LNCAP (cell line): Measurements from ENCODE around the gene PLIN1.

Experiments used
- TF ChIP-seq, protein P1 (sequence below): fragments of 450-650 bp; IDR thresholded peaks from 2 replicates; pipeline ENCODE4 v1.5.1; 2017; ENCODE audit warnings: mild to moderate bottlenecking

Gene PLIN1

DNA sequence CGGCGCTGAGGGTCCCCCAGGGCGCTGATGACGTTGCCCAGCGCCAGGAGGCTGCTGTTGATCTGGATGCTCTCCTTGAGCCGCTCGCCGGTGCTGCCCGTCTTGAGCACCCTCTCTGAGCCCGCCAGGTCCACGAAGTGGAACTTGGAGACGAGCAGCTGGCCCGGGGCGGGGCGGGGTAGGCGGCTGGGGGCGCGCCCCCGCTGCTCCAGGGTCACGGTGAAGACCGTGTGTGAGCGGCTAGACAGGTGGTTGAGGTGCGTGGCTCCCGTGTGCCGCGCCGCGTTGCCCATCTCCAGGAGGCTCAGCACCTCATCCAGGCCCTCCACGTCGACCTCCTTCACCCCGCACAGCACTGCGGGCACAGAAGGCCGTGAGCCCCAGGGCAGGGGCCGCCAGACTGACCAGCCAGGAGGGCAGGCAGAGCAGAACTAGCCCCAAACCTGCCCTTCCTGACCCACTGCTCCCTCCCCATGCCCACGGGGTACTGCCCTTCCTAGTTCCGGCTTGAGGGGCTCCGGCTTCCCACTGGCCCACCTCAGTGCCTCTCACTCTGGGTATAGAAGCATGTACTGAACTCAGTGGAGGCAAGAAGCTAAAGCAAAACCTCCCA, 30.0 kb downstream of the PLIN1 start:
- TF ChIP-seq, protein P1, sequence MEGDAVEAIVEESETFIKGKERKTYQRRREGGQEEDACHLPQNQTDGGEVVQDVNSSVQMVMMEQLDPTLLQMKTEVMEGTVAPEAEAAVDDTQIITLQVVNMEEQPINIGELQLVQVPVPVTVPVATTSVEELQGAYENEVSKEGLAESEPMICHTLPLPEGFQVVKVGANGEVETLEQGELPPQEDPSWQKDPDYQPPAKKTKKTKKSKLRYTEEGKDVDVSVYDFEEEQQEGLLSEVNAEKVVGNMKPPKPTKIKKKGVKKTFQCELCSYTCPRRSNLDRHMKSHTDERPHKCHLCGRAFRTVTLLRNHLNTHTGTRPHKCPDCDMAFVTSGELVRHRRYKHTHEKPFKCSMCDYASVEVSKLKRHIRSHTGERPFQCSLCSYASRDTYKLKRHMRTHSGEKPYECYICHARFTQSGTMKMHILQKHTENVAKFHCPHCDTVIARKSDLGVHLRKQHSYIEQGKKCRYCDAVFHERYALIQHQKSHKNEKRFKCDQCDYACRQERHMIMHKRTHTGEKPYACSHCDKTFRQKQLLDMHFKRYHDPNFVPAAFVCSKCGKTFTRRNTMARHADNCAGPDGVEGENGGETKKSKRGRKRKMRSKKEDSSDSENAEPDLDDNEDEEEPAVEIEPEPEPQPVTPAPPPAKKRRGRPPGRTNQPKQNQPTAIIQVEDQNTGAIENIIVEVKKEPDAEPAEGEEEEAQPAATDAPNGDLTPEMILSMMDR: no peak

DNA sequence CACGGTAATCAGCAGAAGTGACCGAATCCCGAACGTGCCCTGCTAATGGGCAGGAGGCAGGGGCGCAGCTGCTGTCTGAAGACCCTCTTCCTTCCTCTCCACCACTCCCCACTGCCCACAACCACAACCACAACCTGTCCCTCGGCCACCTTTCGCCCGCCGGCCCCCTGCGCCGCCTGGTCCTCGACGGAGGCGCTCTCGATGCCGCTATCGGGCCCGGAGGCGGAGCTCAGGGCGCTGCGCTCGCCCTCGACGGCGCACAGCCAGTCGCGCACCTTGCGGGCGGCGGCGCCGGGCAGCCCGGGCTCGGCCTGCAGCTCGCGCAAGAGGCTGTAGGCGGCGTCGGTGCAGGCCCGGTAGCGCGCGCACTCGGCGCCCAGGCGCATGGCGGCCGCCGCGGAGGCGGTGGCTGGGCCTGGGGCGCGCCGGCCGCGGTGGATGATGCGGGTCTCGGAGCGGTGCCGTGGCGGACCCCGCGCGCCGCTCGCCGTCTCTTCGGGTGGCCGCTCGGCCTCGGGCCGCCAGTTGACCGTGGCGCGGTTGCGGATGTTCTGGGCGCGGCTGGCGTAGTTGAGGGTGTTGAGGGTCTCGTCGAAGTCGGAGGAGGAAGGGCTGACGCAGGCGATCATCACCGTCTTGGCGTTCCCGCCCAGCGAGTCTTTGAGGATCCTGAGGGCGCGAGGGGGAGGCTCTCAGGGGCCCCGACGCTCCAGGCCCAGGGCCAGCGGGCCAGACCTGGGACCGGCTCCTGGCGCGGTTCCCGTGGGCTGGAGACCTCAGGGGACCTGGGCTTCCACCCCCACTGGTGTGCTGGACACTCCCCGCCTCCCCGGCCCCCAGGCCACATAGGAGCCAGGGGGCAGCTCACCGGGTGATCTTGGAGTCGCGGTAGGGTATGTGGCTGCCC, 30.8 kb downstream of the PLIN1 start:
- TF ChIP-seq, protein P1: no peak

DNA sequence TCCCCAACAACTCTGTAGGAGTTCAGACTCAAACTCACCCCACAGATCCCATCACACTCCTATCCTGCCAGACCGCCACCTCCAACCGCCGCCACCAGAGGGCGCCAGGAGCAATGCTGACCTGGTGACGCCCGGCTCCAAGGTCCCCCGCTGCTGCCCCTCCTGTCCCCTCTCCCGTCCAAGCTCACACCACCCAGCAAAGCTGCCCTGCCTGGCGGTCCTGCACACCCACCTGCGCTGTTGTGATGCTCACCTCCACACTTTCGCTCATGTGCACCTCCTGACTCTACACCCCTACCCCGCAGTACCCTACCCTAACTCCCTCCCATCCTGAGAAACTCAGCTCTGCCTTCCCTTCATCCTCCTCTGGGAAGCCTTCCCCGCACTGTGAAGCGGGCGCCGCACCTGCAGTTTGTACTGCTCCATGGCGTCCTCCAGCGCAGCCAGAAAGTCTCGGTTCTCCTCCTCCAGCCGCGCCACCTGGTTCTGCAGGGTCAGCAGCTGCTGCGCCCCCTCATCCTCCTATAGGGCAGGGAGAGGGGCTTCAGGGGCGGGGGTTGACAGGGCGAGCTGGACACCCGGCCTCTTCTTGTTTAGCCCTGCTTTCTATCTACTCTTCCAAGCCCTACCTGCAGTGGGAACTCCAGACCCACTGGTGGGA, 31.8 kb downstream of the PLIN1 start:
- TF ChIP-seq, protein P1: peak; percentile 95

- TF ChIP-seq, protein P1: no peak
Observed at GRCh38 chr15:89646416-89647141, 32.6 kb downstream of the PLIN1 start.

- TF ChIP-seq, protein P1: no peak
Observed at GRCh38 chr15:89645680-89646079, 33.5 kb downstream of the PLIN1 start.

DNA sequence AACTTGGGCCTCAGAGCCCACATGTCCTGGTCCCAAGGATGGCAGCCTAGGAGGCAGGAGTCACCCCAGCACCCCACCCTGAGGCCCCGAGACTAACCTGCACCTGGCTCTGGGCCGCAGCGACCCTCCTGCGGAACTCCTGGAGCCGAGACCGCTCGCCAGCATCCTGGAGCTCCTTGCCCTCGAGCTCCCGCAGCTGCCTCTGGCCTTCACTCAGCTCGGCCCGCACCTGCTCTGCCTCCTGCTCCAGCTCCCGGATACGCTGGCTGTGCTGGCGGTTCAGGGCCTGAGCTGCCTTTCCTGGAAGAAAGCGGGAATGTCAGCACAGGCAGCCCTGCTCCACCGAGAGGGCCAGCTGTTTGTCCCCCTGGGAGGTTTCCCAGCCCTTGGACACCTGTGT, 37.1 kb downstream of the PLIN1 start:
- TF ChIP-seq, protein P1: no peak

- TF ChIP-seq, protein P1: no peak
Observed at GRCh38 chr15:89641053-89641452, 38.1 kb downstream of the PLIN1 start.
